ENCODE data around the gene CNN2.

DNA sequence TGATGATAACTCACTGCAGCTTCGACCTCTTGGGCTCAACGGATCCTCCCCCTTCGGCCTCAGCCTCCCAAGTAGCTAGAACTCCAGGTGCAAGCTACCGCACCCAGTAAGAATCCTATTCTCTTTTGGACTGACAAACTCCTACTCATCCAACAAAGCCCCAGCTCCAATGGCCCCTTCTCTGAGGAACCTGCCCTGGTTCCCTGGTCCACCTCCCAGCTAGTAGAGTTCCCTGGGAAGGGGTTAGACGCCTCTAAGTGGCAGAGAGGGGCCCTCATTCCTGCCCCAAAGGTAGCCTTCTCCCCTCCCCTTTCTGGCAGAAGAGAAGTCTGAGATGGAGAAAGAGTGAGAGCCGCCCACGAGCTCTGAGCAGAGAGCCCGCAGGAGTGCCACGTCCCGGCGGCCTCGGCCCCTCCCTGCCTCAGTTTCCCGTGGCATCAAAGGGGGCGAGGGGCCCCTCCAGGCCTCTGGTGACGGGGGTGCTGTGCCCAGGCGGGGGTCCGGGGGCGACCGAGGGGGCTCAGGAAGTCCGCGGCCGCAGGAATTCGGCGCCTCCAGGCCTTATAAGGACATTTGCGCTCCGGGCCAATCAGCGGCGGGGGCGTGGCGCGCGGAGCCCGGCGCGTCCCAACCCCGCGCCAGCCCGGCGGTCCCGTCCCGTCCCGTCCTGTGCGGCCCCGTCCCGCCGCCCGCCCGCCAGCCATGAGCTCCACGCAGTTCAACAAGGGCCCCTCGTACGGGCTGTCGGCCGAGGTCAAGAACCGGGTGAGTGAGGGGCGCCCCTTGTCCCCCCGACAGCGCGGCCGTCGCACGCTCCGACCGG lies at the start of gene CNN2:
- TF ChIP-seq POLR2A (IDR thresholded peaks at IDR 0.05): peak; percentile 48
- TF ChIP-seq, protein P1, sequence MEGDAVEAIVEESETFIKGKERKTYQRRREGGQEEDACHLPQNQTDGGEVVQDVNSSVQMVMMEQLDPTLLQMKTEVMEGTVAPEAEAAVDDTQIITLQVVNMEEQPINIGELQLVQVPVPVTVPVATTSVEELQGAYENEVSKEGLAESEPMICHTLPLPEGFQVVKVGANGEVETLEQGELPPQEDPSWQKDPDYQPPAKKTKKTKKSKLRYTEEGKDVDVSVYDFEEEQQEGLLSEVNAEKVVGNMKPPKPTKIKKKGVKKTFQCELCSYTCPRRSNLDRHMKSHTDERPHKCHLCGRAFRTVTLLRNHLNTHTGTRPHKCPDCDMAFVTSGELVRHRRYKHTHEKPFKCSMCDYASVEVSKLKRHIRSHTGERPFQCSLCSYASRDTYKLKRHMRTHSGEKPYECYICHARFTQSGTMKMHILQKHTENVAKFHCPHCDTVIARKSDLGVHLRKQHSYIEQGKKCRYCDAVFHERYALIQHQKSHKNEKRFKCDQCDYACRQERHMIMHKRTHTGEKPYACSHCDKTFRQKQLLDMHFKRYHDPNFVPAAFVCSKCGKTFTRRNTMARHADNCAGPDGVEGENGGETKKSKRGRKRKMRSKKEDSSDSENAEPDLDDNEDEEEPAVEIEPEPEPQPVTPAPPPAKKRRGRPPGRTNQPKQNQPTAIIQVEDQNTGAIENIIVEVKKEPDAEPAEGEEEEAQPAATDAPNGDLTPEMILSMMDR (IDR thresholded peaks at IDR 0.05): no peak
